ENCODE results near the gene HMGXB4. TPM values are rescaled to one million over a fixed set of nuclear protein-coding genes. Genes with fewer than 3 reads are reported as not detected.

The HMGXB4 gene
- total and polyA plus RNA-seq, 2 of the 8 experiments (the other 6 are each of a cell fraction or from before 2014, with no cell fraction given): 20.9 to 41.3 TPM

GRCh38 chr22:35335468-35335867 lies 78.2 kb downstream of the HMGXB4 start:
- no peak overlapping the region for H4K8ac ChIP-seq (ENCODE audit: extremely low read depth, insufficient read depth, low read length)
- no peaks in the 10 kb centered on the region for H3K9me3 ChIP-seq (ENCODE audit: insufficient read depth in 2 of 2, low read depth in 1 of 2, low read length in 1 of 2)
- DNase-seq (ENCODE audit: low read depth in 1 of 2, low spot score in 2 of 2) (no peak), FAIRE-seq (no peak)
- no peak overlapping the region for H4K5ac ChIP-seq (ENCODE audit: insufficient read length, low read depth, low read length)
- no peak overlapping the region for H3K27ac ChIP-seq (ENCODE audit: low read depth, low read length)
- H3K4me3 ChIP-seq (ENCODE audit: extremely low read depth in 1 of 4, insufficient read depth in 2 of 4, low read depth in 3 of 4, low read length in 4 of 4): no peak overlapping the region
- H3K23me2 ChIP-seq (ENCODE audit: low read depth, low read length): no peaks in the 10 kb centered on the region
- no peak overlapping the region for H3K56ac ChIP-seq (replicated peaks; ENCODE audit: insufficient read length, low read depth, low read length)
- no peak overlapping the region; the same call in 1 of the 2 replicates for H2BK5ac ChIP-seq (ENCODE audit: low read depth, low read length)
- H2BK15ac ChIP-seq (ENCODE audit: low read length): no peak overlapping the region
- no peak overlapping the region for H3K9ac ChIP-seq (replicated peaks in 1 of 4; ENCODE audit: extremely low read depth in 1 of 4, low read depth in 3 of 4, low read length in 3 of 4)
- no peak overlapping the region for H2AK5ac ChIP-seq (ENCODE audit: low read depth, low read length)
- H3K18ac ChIP-seq (ENCODE audit: extremely low read depth, low read length): no peak overlapping the region
- CTCF ChIA-PET (ENCODE audit: partially characterized antibody): interaction anchor here (0.8 to 4.1 kb wide), 4 partner anchors 10 to 16 kb away, joined by 3 to 20 read pairs (median 6); no protein-coding TSS in a partner anchor
- no peaks in the 10 kb centered on the region; a peak in 3 of 7 replicates for H3K4me1 ChIP-seq (replicated peaks in 1 of 4; ENCODE audit: control insufficient read depth in 3 of 4, insufficient read depth in 4 of 4, low read length in 3 of 4)
- no peaks in the 10 kb centered on the region for H3K79me1 ChIP-seq (ENCODE audit: low read depth, low read length)
- no peak overlapping the region for H2AFZ ChIP-seq (ENCODE audit: low read length)
- H4K91ac ChIP-seq (replicated peaks; ENCODE audit: insufficient read length, low read length): no peak overlapping the region
- peaks cover 0 to 6% (median 2%) of the 10 kb centered on the region in 4 experiments; a peak in 3 of 8 replicates for H3K36me3 ChIP-seq (ENCODE audit: control insufficient read depth in 2 of 4, insufficient read depth in 4 of 4, low read length in 3 of 4)
- no peak overlapping the region for H2BK20ac ChIP-seq (ENCODE audit: low read length)
- no peak overlapping the region for H3K4ac ChIP-seq (replicated peaks; ENCODE audit: insufficient read length, low read depth, low read length)
- no peaks in the 10 kb centered on the region for H3K27me3 ChIP-seq (replicated peaks in 1 of 4; ENCODE audit: control insufficient read depth in 3 of 4, extremely low read depth in 1 of 4, insufficient read depth in 3 of 4, low read length in 3 of 4)
- peaks cover 0 to 2% of the 10 kb centered on the region in 2 experiments for H4K20me1 ChIP-seq (replicated peaks in 1 of 2; ENCODE audit: control insufficient read depth in 1 of 2, insufficient read depth in 2 of 2, low read length in 2 of 2)
- no peak overlapping the region for H3K14ac ChIP-seq (ENCODE audit: insufficient read length)
- WGBS, 2 experiments (ENCODE audit: extremely low coverage in 1 of 2, insufficient coverage in 1 of 2, insufficient read length in 1 of 2, insufficient replicate concordance in 2 of 2, low coverage in 1 of 2, low lambda C conversion rate in 2 of 2, missing lambda C conversion rate in 1 of 2): 87% methylated on average over 7 of the region's 7 CpGs; no CpG with 5 or more reads in 1 of the 2 experiments
- TF ChIP-seq RXRA (IDR thresholded peaks at IDR 0.05; ENCODE audit: insufficient read depth, low read depth, low read length) (no peak), CTCF (IDR thresholded peaks at IDR 0.05; ENCODE audit: control extremely low read depth in 1 of 3, insufficient read depth in 1 of 3, low read depth in 1 of 3, low read length in 3 of 3) (0 out of 4 replicates have a peak, but pooled peaks of 1 of the 3 experiments have one; percentile 8)
- H2BK12ac ChIP-seq (ENCODE audit: low read depth, low read length): no peak overlapping the region
- H2BK120ac ChIP-seq (replicated peaks; ENCODE audit: low read depth, low read length): no peak overlapping the region
- no peak overlapping the region for H3K4me2 ChIP-seq (ENCODE audit: insufficient read depth in 1 of 2, low read depth in 2 of 2, low read length in 2 of 2)
- no peak overlapping the region for H3K23ac ChIP-seq (ENCODE audit: insufficient read length)
- POLR2A ChIA-PET (ENCODE audit: partially characterized antibody): interaction anchor here (1.2 to 1.3 kb wide), 2 partner anchors 9 to 86 kb away, joined by 3 to 7 read pairs; no protein-coding TSS in a partner anchor
- H3K79me2 ChIP-seq (ENCODE audit: control insufficient read depth in 1 of 2, insufficient read depth in 2 of 2, low read length in 2 of 2): no peaks in the 10 kb centered on the region

Measured in H1 (cell line).